Measurements from ENCODE around the gene SRBD1.

SRBD1 gene

DNA sequence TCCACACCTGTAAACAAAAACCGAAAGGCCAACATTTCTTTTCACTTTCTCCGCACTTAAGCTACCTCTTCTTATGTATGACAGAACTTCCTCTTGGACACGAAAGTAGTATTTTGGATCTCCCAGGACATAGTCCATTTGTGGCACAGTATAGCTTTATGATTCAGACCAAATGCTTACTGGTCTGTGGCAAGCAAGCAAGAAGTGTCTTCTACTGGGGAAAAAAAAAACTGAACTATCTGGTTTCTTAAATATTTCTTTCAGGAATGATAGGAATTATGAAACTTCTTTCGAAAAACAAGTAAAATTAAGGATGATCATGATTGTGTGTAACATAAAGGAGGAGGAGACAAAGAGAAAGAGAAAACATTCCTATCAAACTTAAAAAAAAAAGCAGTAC lies 33.6 kb downstream of the SRBD1 start:
- TF ChIP-seq, protein P1, sequence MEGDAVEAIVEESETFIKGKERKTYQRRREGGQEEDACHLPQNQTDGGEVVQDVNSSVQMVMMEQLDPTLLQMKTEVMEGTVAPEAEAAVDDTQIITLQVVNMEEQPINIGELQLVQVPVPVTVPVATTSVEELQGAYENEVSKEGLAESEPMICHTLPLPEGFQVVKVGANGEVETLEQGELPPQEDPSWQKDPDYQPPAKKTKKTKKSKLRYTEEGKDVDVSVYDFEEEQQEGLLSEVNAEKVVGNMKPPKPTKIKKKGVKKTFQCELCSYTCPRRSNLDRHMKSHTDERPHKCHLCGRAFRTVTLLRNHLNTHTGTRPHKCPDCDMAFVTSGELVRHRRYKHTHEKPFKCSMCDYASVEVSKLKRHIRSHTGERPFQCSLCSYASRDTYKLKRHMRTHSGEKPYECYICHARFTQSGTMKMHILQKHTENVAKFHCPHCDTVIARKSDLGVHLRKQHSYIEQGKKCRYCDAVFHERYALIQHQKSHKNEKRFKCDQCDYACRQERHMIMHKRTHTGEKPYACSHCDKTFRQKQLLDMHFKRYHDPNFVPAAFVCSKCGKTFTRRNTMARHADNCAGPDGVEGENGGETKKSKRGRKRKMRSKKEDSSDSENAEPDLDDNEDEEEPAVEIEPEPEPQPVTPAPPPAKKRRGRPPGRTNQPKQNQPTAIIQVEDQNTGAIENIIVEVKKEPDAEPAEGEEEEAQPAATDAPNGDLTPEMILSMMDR (IDR thresholded peaks at IDR 0.05; ENCODE audit: control insufficient read depth, insufficient read depth, low read depth, low read length, missing control alignments), result no peak
- no peak for DNase-seq (ENCODE audit: low read depth)
- H3K4me3 ChIP-seq (ENCODE audit: control insufficient read depth, low read depth, low read length), result no peak overlapping the region

DNA sequence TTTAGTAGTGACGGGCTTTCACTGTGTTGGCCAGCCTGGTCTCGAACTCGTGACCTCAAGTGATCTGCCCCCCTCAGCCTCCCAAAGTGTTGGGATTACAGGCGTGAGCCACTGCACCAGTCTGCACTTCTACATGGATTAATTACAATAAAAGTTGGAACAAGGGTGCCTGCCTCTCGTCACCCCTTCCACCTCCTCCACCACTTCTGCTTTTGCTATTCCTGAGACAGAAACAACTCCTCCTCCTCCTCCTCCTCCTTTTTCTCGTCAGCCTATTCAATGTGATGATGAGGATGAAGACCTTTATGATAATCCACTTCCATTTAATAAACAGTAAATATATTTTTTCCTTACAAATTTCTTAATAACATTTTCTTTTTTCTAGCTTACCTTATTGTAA lies 35.2 kb downstream of the SRBD1 start:
- no peak for DNase-seq (ENCODE audit: low read depth)
- no peak overlapping the region for H3K4me3 ChIP-seq (ENCODE audit: control insufficient read depth, low read depth, low read length)
- TF ChIP-seq, protein P1 (IDR thresholded peaks at IDR 0.05; ENCODE audit: control insufficient read depth, insufficient read depth, low read depth, low read length, missing control alignments), result no peak

DNA sequence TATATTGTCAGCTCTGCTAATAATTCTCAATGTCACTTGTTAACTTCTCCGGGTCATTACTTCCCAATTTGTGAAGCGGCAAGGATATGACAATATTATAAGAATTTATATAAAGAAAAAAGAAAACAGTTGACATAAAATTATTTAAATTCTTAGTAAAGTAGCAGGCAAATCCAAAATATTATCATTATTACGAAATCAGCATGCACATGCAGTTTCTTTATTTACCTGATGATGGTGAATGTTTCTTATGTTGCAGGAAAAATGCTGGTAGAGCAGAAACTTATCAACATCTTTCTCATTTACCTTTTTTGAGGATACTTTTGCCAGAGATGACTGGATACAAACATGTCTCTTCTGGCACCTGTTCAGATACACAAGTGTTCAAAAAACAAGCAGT lies 38.1 kb downstream of the SRBD1 start:
- no peak overlapping the region for H3K4me3 ChIP-seq (ENCODE audit: control insufficient read depth, low read depth, low read length)
- no peak for DNase-seq (ENCODE audit: low read depth)
- TF ChIP-seq, protein P1 (IDR thresholded peaks at IDR 0.05; ENCODE audit: control insufficient read depth, insufficient read depth, low read depth, low read length, missing control alignments), result no peak

DNA sequence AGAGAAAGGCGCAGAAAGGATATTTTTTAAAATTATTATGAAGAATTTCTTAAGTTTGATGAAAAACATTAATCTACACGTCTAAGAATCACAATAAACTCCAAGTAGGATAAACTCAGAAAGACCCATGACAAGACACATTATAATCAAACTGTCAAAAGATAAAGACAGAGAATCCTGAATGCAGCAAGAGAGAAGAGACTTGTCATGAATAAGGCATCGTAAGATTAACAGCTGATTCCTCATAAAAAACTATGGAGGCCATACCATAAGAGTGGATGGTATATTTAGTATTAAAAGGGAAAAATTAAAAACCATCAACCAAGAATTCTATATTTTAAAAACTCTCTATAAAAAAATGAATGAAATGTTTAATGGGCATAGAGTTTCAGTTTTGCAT lies 39.1 kb downstream of the SRBD1 start:
- no peak overlapping the region for H3K4me3 ChIP-seq (ENCODE audit: control insufficient read depth, low read depth, low read length)
- DNase-seq (ENCODE audit: low read depth), result no peak
- TF ChIP-seq, protein P1 (IDR thresholded peaks at IDR 0.05; ENCODE audit: control insufficient read depth, insufficient read depth, low read depth, low read length, missing control alignments), result no peak

DNA sequence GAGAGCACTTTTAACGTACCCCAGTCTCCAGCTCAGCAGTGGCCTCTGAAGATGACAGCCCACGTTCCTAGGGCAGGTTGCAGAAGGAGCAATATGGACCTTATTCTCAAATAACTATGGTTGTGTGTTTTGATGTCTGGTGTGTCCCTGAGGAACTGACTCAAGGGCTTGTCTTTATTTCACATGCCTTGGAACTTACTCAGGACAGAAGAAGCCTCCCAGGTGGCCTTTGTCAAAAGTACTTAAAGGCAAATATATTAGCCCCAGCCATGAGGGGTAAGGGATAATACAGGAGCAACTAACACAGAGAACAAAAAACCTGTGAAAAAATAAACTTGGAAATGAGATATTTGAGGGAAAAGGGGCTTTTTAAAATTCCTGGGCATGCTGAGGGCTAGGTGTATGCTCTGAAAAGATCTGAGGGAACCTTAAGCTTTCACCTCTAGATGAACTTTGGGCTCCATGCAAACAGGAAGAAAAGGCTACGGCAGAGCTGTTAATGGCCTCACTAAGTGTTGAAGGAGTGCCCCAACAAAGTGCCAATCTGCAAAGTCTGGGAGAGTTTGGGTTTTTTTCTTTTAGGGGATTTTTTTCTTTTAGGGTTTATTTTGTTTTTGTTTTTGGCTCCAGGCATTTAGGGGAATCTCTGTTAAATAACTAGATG lies 40.3 kb downstream of the SRBD1 start:
- no peak for DNase-seq (ENCODE audit: low read depth)
- TF ChIP-seq, protein P1 (IDR thresholded peaks at IDR 0.05; ENCODE audit: control insufficient read depth, insufficient read depth, low read depth, low read length, missing control alignments), result no peak
- no peak overlapping the region for H3K4me3 ChIP-seq (ENCODE audit: control insufficient read depth, low read depth, low read length)

DNA sequence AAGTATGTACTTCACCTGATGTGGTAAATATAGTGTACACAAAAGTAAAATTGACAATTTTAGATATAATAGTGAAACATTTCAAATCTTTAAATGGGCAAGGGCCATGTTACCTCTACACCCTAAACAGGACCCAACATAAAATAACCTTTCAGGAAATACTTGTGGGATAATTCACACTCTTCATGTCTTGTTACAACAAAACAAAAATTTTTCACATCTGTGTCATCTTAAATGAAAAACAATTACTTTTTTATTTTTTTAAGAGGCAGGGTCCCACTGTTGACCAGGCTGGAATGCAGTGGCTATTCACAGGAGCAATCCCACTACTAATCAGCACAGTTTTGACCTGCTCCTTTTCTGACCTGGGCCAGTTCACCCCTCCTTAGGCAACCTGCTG lies 42.1 kb downstream of the SRBD1 start:
- DNase-seq (ENCODE audit: low read depth), result no peak
- no peak overlapping the region for H3K4me3 ChIP-seq (ENCODE audit: control insufficient read depth, low read depth, low read length)
- TF ChIP-seq, protein P1 (IDR thresholded peaks at IDR 0.05; ENCODE audit: control insufficient read depth, insufficient read depth, low read depth, low read length, missing control alignments), result no peak

Data from AG09309 (cell line).